HG03442 (cell line): Measurements from ENCODE around the gene RP9.
"Not testable (repeated sequence)": the region's sequence is repeated elsewhere in the genome, so short reads cannot be mapped to it uniquely, and the experiment has no call there.

Experiments used
- ATAC-seq: cut with Tn5 transposase; IDR thresholded peaks from one replicate; pipeline ENCODE4 v1.9.1; 2021; ENCODE audit warnings: mild to moderate bottlenecking, moderate library complexity; ENCODE audit not compliant: unreplicated experiment

The RP9 gene

DNA sequence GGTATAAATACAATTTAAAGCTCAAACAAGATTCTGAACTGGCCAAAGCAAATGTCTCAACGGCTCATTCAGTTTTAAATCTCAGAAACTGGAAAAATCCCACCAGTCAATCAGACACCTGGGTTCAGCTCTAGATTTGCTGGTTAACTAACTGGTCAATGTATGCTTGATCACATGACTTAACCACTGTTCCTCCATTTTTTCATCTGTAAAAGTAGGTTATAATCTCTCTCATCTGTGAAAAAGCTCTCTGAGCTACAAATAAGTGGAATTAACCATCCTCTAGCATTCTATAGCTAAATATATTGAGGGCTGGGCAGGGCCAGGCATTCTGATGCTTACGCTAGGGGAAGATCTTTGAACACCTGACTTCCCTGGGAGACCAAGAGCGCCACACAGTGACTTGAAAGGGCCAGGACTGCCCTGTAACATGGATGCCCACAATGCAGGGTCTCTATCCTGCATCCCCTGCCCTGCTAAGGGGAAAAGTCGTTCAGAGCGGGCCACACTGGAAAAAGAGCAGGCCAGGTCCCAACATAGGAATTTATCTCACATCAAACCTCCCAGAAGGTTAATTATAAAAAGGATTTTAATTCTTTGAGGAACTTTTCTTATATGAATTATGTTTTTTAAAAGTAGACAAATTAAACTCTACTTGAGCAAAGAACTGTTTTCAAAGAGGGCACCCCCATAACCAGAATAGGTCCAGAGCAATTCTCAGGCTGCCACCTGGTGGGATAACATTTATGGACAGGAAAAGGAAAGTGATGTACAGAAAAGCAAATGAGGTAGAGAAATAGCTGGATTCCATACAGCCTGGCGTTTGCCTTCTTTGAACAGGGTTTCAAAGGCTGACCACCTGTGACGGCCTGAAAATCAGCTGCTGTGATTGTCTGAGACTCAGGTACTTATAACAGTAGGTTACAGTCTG is 1.8 kb downstream of the RP9 start:
- peak; percentile 34 for ATAC-seq

DNA sequence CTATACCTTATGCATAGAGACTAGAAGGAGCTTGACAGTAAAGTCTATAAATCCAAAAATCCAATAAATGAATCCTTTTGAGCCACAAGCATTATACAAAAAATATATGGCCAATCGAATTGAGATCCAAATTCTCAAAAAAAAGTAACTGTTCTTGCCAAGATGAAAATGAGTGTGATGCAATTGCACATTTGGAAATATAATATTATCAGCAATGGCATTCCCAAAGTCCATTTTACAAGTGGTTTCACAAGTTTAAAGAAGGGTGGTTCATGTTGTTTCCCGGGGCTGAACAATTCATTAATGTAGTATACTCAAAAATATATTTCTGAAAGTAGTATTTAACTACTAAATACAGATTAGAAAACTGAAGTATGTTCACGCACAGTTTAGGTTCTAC is 7.3 kb downstream of the RP9 start:
- ATAC-seq, result no peak

DNA sequence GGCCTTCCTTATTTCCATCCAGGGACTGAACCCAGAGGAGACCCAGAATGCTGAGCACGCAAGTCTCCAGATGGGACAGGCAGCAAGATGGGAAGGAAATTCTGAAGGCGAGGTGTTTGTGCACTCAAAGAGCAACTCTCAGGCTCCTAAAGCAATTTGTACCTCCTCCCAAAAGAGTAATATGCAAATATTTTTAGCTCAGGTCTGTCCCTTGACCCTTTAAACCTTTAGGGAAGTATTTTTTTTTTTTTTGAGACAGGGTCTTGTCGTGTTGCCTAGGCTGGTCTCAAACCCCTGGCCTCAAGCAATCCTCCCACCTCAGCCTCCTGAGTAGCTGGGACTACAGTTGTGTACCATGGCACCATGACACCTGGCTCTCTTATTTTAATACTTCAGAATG is 8.4 kb downstream of the RP9 start:
- ATAC-seq, result no peak

DNA sequence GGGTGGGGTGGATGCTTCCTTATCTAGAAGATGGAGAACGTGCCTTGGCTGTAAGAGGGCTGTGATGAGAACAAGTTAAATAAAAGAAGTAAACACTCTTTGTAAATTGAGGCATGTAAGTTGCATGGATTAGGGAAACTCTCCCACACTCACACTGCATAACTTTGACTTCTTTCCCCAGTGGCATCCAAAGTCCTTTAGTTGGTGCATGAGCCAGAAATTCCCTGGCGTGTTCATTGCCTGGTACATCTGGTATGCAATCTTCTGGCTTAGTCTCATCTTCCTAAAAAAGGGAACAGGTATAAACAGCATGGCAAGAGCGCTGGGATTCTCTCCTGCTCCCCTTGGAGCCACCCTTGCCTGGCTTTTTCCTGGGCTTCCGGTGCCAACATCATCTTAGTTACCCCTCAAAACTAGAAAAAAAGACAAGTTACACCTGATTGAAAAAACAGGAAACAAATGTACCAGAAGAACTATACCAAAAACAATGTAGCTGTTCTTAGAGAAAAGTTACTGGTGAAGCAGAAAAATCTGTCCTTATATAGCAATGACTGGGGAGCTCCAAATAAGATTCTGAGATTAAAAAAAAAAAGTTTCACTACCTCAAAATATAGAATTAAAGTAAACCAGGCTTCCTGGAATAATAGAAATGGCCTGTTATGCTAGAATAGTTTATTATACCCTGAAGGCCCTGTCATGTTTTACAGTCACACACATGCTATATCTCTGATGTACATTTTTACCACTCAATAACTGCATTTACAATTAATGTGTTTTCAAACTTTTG is 9.9 kb downstream of the RP9 start:
- ATAC-seq, result no peak

DNA sequence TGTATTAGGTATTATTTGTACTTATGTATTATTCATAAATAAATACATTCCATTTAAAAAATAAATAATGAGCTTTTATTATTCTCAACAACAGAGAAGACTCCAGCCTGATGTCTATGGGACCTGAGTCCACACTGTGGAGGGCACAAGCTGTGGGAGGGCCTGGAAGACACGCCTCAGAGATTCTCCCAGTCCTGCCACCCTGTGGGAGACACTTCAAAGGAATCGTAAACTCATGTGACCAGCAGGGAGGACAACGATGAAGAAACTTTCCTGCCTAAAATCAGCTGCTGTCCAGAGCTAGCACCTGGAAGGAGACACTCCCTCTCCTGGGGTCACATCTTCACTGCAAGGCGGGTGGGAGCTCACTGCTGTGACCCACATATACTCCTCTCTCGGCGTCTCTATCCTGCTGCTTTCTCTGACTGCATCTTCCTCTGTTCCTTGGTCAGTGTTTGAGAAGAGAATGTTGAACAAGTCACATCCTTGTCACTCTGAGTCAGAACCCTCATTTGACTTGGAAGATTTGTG is 14.4 kb downstream of the RP9 start:
- not testable (repeated sequence) for ATAC-seq

DNA sequence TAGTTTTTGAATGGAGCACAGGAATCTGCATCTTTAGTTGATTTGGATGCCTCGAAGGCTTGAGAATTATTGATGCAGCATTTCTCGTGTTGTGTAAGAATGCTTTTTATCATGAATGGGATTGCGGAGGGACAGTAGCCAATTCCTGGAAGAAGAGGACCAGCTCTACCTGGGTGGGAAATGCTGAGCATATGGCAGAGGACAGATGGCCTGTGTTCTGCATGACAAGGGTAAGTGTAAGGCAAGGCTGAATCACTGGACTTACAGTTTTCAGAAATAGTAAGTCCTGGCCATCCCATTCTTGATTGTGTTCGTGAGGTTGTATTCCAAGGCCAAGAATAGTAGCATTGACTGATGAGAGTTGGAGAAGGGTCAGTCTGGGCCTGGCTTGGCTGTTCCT is 15.9 kb downstream of the RP9 start:
- ATAC-seq, result no peak

DNA sequence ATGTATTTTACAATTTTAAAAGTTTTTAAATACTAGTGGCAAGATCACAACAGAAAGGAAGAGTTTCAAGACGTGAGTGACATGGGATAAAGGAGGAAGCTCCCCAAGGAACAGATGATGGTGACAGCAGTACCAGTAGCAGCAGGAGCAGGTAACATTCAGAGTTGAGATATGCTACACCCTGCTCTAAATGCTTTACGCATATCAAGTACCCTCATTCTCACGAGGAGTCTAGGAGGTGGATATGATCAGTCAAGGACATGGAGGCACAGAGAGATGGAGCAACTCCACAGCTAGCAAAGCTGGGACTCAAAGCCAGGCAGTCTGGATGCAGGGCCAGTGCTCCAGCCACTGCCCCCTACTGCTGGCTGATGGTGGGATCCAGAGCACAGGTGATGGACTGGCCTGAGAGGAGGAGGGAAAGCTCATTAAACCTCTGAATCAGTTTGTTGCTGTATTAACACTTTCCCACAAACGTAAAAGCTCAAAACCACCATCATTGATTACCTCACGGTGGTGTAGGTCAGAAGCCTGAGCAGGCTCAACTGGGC is 17.5 kb downstream of the RP9 start:
- no peak for ATAC-seq

DNA sequence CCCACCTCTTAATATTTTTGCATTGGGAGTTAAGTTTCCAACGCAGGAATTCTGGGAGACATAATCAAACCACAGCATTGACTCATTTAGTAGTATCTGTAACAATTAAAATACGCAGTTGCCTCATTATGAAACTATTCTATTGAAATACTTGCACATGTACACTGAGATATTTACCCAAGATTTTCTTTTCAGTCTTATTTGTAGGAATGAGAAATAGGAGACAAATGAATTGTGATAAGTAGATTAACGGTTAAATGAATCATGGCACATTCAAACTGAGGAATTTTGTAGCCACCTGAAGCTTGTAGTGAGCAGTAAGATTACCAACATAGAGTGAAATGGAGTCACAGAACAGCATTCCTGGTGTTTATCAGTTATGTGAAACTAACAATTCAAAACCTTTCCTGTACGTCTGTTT is 18.1 kb downstream of the RP9 start:
- ATAC-seq, result no peak

DNA sequence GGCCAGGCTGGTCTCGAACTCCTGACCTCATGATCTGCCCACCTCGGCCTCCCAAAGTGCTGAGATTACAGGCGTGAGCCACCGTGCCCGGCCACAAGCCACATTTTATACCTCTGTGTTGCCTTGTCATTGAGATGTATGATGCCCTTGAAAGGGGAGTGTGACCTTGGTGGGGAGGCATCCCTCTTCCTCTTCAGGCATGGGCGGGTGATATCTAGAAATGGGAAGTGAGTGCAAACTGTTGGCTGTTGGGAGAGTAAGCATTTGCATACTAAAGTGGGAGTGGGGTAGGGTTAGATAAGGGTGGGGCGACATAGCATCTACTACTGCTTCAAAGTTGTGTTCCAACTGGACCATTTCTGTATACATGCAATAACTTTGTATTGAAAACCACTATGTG is 20.1 kb downstream of the RP9 start:
- no peak for ATAC-seq

DNA sequence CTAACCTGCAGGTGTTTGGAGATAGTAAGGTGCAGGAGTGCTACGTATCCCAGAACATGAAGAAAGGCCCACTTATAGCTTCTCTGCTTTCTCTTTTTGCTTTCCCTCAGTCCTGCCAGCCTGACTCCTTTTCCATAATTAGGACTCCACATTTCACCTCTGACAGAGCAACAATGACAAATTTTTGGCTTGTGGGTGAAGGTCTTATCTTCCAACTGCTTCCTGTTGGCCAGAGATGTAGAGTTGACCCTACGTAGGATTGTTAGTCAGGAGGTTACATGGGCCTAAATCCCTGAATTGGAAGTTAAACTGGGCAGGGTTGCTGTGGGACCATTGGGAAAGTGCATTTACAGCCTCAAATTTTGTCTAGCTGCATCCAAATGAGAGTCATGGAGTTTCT is 21.3 kb downstream of the RP9 start:
- no peak for ATAC-seq

DNA sequence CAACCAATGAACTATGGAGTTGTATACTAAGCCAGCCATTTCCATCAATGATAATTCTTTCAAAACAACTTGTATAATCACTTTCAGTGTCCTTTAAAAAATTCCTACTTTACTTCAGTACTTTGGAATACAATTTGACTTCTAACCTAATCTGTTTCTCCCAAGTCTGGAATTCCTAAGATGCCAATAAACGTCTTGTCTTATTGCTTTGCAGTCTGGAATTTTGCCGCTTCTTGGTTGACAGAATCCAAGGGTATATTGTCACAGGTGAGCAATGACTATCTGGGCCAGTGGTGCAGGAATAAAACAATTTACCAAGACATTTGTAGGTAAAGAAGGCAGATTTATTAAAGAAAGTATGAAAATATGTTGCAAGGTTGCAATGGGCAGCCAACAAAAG is 21.8 kb downstream of the RP9 start:
- no peak for ATAC-seq

DNA sequence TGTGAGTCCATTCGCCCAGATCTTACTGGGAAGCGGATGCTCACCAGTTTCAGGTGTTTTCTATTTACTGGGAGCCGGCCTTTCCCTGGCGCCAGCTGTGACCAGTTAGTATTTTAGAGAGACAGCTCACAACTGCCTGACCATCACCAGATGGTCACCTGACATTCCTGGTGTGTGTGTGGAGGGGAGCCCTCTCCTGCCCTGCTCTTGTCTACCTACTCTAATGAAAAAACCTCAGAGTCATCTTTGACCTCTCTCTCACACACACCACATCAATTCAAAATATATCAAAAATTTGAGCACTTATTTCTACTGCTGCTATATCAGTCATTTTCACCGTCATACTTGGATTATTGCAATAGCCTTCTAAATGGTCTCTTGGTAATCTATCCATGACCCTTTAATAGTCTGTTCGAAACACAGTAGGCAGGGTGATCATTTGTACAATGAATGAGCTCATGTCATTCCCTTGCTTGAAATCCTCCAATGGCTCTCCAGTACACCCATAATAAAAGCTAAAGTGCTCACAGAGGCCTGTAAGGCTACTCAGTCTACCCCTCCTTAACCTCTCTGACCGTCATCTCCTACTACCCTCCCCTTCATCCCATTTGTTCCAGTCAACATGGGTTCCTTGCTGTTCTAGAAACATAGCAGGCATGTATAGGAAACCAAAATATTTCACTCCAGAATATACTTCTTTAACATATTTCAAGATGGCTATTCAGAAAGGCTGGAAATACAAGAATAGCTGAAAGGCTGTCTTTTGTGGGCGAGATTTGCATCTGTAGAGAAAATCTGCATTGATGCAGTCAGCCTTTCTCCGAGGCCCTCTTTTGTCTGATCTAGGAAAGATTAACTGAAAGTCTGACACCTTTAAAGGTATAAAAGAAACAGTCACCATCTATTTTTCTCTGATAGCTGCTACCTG is 29.2 kb downstream of the RP9 start:
- ATAC-seq, result no peak

DNA sequence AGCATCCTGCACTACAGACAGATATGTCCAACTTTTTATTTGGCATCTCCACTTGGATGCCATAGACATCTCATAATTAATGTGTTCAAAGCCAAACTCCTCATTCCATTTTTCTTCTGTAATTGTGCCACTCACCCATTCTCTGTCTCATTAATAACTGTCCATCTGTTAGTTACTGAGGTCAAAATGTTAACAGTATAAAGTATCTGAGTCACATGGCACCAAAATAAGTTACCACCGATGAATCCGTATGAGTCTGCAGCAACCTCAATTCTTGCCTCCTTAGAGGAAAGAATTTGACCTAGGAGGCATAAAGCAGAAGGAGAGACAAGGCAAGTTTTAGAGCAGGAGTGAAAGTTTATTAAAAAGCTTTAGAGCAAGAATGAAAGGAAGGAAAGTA is 30.1 kb downstream of the RP9 start:
- ATAC-seq, result no peak

DNA sequence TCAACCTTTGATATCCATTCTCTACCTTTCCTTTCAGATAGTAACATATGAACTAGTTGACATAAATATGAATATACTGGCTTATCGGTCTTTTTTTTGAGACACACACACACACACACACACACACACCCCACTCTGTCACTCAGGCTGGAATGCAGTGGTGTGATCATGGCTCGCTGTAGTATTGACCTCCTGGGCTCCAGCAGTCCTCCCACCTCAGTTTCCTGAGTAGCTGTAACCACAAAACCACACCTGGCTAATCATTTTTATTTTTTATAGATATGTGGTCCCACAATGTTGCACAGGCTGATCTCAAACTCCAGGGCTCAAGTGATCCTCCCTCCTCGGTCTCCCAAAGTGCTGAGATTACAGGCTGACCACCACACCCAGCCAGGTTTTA is 32.5 kb downstream of the RP9 start:
- no peak for ATAC-seq

DNA sequence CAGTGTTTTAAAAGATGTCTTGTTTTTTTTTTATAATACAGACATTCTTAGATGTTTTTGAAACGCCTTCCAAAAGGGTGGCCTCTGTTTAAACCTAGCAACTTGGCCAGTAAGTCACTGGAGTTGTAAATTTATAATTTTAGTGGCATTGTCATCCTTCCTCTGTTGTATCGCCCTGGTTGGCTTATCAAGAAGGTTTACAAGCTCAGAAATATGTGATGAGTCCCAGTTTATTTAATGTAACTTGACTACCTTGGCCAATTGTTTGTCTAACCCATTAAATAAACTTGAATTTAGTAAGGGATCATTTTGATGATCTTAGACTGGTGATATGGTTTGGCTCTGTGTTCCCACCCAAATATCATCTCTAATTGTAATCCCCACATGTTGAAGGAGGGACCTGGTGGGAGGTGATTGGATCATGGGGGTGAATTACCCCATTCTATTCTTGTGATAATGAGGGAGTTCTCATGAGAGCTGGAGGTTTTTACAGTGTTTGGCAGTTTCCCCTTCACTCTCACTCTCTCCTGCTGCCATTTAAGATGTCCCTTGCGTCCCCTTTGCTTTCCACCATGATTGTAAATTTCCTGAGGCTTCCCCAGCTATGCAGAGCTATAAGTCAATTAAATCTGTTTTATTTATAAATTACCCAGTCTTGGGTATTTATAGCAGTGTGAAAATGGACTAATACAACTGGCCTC is 33.2 kb downstream of the RP9 start:
- ATAC-seq, result no peak

DNA sequence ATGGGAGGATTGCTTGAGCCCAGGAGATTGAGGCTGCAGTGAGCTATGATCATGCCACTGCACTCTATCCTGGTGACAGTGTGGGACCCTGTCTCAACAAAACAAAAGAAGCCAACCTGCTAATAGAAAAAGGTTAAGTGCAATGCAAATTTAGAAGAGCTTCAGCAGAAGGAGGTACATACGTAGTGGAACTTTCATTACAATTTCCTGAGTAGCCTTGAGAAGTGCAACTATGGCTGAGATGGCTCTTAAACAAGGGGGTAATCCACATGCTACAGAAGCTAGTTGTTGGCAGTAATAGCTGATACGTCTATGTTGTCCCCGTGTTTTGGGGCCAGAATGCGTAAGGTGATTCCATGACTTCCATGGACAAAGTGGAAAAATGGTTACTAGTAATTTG is 36.0 kb downstream of the RP9 start:
- ATAC-seq, result no peak

DNA sequence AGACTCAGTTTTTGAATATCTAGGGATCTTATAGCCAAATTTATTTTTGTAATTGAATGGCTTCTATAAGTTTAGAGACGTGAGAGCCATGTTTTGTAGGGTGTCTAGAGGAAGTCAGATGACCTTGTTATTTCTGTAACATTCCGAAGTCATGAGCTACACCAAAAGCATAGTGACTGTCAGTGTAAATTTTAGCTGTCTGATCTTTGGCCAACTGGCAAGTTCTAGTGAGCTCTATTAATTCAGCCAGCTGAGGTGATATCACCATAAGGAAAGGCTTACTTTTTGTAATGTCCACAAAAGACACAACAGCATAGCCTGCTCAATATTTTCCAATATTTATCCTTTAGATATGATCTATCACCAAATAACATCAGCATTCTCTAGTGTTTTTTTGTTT is 36.7 kb downstream of the RP9 start:
- no peak for ATAC-seq

DNA sequence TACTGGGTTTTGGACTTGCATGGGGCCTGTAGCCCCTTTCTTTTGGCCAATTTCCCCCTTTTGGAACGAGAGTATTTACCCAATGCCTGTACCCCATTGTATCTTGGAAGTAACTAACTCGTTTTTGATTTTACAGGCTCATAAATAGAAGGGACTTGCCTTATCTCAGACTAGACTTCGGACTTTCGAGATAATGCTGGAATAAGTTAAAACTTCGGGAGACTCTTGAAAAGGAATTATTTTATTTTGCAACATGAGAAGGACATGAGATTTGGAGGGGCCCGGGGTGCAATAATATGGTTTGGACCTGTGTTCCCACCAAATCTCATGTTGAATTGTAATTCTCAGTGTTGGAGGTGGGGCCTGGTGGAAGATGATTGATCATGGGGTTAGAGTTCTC is 38.4 kb downstream of the RP9 start:
- no peak for ATAC-seq

DNA sequence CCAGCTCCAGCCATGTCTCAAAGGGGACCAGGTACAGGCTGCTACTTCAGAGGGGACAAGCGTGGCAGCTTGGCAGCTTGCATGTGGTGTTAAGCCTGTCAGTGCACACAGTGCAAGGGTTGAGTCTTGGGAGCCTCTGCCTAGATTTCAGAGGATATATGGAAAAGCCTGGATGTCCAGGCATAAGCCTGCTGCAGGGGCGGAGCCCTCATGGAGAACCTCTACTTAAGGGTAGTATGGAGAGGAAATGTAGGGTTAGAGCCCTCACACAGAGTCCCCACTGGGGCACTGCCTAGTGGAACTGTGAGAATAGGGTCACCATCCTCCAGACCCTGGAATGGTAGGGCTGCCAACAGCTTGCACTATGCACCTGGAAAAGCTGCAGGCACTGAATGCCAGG is 38.9 kb downstream of the RP9 start:
- ATAC-seq, result no peak

DNA sequence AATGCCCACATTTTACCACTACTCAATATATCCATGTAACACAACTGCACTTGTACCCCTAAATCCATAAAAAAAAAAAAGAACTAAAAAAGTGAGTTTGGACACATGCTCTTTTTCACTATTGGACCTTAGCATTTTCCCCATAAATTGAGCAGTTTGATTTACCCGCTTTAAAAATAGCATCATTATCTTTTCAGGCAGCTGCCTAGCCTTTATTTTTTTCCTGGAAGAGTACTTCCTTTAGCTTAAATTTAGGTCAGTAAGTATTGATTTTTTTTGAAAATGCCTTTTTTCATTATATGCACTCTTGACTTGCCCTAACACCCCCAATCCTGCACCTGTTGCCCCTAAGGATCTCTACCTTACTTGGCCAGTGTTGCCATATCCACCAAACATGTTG is 41.3 kb downstream of the RP9 start:
- ATAC-seq, result no peak
